Inferior parietal cortex (tissue), 1 donor: Measurements from ENCODE around the gene SCN1B.
A peak's percentile ranks its signal among the peaks of the same experiment; 100 is the strongest.

Source experiments
- DNase-seq: peaks from one replicate; pipeline ENCODE4 v3.0.0-alpha.2; 2016; ENCODE audit errors: extremely low spot score

The SCN1B gene

DNA sequence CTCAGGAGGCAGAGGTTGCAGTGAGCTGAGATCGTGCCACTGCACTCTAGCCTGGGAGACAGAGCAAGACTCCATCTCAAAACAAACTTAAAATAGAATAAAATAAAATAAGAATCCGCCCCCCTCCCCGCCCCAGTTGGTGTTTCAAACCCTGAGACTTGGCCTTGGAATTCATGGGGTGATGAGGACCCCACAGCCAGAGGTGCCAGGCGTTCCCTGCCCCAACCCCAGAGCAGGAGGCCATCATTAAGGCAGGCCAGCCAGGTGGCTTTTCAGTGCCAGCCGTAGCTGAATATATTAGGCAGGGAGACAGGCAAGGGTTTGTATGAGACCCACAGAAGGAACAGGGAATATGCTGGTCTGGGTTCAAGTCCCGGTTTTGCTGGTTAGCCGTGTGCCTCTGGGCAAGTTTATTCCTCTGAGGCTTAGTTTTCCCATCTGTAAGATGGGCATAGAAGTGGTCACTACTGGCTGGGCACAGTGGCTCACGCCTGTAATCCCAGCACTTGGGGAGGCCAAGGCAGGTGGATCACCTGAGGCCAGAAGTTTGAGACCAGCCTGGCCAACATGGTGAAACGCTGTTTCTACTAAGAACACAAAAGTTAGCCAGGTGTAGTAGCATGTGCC lies 23.5 kb downstream of the SCN1B start:
- no peak for DNase-seq

DNA sequence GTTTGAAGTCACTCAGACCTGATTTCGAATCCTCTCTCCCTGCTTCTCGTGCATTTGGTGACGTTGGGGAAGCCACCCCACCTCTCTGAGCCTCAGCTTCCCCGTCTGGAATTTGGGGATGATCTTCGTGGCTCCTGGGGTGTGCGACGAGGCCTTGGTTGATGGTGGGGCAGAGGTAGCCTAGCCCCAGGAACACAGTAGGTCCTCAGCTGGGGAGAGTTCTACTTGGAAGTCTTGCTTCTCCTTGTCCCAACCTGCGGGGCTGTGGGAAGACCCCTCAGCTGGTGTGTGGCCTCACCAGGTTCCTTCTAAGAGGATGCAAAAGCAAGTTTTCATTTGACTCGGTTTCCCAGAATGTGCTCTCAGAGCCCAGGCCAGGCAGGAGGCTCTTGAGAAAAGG lies 24.4 kb downstream of the SCN1B start:
- DNase-seq, result no peak

DNA sequence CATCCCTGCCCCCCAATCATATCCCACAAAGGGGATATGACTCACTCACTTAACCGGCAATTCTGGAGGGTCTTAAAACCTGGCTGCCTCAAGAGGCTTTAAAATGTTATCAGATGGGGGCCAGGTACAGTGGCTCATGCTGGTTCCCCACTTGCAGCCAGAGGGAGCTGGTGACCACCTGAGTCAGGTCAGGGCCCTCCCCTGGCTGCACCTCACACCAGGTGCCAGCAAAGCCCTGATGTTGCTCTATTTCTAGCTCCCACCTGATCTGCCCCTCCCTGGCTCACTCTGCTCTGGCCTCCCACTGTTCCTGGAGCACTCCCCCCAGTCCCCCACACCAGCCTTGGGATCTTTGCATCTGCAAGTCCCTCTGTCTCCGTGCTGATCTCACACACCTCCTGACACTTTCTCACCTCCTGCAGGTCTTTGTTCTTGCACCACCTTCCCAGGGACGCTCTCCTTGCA lies 25.5 kb downstream of the SCN1B start:
- no peak for DNase-seq

DNA sequence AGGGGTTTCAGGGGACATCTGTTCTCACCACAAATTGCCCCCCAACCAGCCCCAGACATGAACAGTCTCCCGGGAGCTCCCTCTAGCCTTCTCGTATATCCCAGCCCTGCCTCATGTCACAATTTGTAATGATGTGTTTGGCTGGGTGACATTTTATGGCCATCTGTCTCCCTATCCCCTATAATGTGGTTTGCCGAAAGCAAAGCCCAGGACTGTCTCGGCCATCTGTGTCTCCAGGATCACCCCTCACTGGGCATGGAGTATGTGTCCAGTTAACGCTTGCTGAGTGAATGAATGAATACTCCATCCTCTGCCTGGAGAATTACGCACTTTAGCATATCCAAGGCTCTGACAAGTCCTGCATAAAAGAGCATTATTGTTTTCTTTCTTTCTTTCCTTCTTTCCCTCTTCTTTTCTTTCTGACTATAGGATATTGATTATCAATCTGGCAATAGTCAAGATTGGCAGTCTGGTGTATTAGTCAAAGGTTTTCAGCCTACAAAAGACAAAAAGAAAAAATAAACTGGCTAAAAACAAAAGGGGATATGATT lies 26.3 kb downstream of the SCN1B start:
- no peak for DNase-seq

DNA sequence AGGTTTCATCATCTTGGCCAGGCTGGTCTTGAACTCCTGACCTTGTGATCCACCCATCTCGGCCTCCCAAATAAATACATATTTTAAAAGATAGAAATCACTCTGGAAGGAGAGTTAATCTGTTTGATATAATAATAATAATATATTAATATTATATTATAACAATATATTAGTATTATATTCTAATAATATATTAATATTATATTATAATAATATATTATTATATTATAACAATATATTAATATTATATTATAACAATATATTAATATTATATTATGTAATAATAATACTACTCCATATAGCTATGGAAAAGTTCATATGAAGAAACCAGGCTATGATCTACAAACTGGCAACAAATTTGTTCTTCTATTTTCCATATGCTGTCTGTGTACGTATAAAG lies 28.1 kb downstream of the SCN1B start:
- DNase-seq, result no peak

DNA sequence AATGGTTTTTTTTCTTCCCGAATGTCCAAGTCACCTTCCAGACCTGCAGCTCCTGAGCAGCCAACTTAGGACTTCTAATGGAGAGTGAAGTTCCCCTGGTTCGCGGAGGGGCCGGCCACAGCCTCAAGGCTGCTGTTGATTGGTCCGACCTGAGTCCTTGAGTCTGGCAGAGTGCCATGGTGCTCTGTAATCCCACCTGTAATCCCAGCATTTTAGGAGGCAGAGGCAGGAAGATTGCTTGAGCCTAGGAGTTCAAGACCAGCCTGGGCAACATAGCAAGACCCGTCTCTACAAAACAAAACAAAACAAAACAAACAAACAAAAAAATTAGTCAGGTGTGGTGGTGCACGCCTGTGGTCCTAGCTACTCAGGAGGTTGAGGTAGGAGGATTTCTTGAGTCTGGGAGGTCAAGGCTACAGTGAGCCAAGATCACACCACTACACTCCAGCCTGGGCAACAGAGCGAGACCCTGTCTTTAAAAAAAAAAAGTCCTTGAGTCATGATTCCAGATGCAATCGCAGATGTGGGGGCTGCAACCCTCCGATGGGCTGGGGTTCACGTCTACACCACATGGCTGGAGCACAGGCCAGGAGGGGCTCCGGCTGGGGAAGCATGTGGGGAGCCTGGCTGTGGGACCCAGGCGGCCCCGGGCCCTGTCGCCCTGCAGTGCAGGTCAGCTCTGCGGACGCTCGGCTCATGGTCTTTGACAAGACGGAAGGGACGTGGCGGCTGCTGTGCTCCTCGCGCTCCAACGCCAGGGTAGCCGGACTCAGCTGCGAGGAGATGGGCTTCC lies 28.9 kb downstream of the SCN1B start:
- no peak for DNase-seq

DNA sequence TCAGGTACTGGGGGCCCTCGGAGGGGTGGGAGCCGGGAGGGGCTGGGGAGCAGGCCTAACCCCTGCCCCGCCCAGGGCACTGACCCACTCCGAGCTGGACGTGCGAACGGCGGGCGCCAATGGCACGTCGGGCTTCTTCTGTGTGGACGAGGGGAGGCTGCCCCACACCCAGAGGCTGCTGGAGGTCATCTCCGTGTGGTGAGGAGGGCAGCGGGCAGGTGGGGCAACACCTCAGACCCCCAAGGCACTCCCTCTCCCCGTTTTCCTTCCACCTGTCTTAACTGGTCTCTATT lies 29.5 kb downstream of the SCN1B start:
- DNase-seq, result no peak

DNA sequence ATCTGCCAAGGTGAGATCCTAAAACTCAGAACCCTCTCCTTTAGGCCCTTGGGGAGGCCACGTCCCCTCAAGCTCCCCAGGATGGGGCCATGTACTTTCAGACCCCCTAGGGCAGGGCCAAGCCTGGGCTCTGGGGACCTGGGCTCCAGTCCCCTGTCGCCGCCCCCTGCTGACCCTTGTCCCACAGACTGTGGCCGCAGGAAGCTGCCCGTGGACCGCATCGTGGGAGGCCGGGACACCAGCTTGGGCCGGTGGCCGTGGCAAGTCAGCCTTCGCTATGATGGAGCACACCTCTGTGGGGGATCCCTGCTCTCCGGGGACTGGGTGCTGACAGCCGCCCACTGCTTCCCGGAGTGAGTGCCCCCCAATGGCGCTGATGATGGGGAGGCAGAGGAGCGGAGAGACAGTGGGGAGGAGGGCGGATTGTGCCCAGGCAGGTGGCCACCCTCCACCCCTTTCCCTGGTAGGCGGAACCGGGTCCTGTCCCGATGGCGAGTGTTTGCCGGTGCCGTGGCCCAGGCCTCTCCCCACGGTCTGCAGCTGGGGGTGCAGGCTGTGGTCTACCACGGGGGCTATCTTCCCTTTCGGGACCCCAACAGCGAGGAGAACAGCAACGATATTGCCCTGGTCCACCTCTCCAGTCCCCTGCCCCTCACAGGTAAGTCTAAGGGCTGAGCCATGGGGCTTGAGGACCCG lies 30.0 kb downstream of the SCN1B start:
- DNase-seq, result no peak

DNA sequence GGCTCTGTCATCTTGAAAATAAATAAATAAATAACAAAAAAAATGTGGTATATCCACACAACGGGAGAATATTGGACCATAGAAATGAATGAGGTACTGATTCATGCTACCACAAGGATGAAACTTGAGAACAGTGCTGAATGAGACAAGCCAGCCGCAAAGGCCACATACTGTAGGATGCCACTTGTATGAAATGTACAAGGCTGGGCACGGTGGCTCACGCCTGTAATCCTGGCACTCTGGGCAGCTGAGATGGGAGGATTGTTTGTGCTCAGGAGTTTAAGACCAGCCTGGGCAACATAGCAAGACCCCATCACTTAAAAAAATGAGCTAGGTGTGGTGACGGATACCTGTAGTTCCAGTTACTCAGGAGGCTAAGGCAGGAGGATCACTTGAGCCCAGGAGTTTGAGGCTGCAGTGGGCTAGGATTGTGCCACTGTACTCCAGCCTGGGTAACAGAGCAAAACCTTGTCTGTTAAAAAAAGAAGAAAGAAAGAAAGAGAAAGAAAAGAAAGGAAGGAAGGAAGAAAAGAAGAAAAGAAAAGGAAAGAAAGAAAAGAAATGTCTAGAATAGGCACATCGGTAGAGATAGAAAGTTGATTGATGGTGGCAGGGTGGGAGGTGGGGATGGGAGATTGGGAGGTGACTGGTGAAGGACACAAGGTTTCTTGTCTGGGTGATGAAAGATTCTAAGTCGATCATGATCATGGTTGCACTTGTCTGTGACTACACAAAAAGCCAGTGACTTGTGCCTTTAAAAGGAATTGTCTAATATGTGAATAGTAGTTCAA lies 31.5 kb downstream of the SCN1B start:
- DNase-seq, result no peak

DNA sequence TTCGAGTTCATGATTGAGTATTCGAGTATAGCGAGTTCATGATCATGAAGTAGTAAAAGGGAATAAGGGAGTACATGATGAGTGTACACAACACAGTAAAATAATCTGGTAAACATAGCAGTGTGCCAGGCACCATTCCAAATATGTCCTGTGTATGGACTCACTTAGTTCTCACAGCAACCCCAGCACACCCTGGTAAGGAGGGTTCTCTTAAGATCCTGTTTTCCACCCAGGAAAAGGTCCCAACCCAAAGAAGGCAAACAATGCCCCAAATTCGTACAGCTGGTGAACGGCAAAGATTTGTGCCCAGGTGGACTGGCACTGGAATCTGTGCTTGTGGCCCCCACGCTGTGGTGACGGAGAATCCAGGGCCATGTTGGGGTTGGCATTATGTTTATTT lies 32.7 kb downstream of the SCN1B start:
- DNase-seq, result no peak

DNA sequence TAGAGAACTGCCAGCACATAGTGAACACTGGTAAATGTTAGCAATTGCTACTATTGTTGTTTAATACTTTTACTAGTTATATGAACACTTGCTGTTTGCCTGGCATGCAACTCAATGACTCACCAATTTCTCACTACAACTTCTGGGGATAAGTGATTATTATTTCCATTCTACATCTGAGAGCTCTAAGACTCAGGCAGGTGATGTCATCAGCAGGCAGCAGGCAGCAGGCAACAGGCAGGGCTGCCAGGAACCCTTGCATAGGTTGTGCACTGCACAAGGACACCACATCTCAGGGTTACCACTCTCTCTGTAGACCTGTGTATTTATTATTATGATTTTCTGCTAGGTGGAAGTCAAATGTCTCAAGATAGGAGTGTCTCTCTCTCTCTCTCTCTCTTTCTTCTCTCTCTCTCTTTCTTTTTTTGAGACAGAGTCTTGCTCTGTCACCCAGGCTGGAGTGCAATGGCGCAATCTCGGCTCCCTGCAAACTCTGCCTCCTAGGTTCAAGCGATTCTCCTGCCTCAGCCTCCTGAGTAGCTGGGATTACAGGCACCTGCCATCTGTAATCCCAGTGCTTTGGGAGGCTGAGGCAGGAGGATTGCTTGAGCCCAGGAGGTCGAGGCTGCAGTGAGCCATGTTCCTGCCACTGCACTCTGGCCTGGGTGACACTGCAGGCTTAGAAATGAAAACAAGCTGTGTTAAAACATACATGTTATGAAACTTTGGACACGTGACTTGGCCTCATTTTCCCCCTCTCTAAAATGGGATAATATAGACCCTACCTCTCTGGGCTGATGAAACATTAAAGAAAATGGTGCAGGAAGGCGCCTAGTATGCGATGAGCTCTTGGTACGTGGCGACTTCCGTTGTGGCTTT lies 33.9 kb downstream of the SCN1B start:
- DNase-seq, result no peak

DNA sequence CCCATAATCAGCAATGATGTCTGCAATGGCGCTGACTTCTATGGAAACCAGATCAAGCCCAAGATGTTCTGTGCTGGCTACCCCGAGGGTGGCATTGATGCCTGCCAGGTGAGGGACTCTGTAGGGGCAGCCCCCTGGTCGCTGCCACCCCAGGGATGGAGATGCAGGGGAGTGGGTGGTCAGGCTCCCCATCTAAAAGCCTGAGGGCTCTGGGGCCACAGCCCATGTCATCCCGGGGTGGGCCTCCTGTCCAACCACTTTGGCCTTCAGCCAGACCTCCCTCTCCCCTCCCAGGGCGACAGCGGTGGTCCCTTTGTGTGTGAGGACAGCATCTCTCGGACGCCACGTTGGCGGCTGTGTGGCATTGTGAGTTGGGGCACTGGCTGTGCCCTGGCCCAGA lies 35.3 kb downstream of the SCN1B start:
- no peak for DNase-seq

DNA sequence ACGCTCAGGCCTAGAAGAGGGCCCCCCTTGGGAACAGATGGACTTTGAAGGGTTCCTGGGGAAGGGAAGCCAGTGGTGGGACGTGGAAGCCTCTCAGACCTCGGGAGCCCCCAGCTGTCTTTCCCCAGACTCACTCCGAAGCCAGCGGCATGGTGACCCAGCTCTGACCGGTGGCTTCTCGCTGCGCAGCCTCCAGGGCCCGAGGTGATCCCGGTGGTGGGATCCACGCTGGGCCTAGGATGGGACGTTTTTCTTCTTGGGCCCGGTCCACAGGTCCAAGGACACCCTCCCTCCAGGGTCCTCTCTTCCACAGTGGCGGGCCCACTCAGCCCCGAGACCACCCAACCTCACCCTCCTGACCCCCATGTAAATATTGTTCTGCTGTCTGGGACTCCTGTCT lies 35.9 kb downstream of the SCN1B start:
- DNase-seq, result no peak

DNA sequence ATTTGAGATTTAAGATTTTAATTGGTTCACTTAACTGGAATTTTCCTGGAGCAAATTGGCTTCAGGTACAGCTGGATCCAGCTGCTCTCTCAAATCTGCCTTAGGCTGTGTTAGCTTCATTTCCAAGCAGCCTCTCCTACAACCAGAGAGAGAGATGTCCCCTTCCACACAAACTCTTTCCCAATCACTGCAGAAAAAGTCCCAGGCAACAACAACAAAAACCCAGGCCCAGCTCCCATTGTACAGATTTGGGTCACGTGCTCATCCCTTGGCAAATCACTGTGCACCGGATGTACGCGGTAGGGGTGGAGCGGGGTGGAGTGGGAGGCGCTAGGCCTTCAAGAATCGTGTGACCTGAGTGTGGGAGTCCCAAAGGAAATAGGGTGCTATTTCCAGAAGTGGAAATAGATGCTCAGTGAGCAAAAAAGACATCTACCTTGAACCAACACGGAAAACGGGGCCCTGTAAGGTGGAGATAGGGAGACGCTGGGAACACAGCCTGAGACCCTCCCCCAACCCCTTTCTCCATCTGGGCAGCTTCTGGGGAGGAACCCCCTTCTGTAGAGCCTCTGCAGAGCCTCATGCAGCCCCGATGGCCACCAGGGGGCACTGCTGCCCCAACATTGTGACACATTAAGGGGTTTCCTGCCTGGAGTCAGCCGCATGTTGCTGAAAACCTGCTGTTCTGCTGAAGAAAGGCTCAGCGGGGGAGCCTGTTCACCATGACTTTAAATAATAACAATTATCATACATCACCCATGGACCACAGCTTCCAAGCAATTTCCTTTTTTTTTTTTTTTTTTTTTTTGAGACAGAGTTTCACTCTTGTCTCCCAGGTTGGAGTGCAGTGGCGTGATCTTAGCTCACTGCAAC lies 36.7 kb downstream of the SCN1B start:
- peak; percentile 95 for DNase-seq

DNA sequence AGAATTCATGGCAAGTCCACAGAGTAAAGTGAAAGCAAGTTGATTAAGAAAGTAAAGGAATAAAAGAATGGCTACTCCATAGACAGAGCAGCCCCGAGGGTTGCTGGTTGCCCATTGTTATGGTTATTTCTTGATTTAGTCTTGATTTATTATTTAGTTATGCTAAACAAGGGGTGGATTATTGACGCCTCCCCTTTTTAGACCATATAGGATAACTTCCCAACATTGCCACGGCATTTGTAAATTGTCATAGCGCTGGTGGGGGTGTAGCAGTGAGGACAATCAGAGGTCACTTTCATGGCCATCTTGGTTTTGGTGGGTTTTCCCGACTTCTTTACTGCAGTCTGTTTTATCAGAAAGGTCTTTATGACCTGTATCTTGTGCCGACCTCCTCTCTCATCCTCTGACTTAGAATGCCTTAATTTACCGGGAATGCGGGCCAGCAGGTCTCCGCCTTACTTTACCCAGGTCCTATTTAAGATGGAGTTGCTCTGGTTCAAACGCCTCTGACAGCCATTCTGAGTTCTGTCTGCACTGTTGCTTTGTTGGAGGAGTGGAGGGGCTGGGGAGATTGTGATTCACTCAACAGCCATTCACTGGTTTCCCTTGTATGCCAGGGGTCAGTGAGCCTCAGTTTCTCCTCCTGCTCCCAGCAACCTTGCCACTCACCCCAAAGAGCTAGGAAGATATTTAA lies 38.8 kb downstream of the SCN1B start:
- no peak for DNase-seq

DNA sequence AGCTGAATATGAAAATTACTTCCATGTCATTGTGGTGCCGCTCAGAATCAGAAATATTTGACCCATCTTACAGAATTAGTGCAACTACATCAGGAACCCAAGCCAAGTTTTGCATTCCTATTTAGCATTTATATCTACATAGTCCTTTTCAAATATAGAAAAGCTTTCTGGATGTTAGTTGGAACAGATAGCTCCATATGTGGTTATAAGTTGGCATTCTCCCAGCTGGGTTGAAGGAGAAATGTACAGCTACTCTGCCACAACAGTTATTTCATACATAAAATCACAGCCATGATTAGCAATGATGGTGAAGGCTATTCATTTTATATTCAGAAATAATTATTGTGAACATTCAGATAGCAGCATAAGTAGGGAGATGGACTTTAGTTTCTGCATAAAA lies 39.4 kb downstream of the SCN1B start:
- DNase-seq, result peak; percentile 44

DNA sequence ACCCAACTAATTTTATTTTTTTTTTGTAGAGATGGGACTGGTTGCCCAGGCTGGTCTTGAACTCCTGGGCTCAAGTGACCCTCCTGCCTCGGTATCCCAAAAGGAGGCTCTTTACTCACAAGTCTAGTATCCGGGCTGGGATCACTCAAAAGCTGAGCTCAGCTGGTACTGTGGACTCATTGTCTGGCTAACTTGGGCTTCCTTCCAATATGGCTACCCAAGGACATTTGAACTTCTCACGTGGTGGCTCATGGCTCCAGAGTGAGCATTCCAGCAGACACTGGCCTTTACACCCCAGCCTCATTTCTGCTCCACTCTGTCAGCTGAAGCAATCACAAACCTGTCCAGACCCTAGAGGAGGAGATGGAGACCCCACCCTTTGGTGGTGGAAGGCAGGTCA lies 40.2 kb downstream of the SCN1B start:
- DNase-seq, result no peak

DNA sequence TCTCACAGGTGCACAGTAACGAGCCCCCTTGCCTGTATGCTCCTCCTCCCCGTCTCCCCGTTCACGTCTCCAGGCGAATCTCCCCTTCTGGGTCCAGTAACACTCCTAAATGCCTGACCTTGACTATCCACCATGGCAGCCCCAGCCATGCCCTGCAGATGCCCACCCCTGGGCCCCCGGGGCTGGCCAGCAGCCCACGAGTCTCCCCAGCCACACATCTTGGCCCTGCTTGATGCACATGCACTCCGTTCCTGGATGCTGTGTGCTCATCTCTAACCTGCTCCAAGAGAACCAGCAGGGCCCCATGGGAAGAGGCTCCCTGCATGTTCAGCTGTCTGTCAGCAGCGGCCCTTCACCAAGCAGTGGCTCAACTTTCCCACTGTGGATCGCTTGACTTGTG lies 43.2 kb downstream of the SCN1B start:
- DNase-seq, result no peak

DNA sequence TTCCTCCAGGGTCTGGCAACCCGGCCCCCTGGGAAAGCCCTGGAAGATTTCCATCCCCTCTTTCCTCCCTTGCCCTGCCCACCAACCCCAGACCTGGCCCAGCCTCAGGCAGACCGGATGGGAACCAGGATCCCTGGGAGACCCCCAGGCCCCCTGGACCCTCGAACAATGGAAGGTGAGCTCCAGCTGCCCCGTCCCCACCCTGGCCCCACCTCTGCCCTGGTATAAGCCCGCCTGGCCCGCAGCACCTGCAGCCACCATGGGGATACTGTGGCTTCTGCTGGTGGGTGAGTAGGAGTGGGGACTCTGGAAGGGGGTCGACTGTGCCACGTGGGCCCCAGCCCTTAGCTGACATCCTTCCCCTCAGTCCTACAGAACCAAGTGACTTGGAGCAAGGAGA lies 43.7 kb downstream of the SCN1B start:
- DNase-seq, result no peak
